K562 (cell line): ENCODE measurements around the gene LSM4. TPM values are rescaled to one million over a fixed set of nuclear protein-coding genes. Genes with fewer than 3 reads are reported as not detected.

Experiments
- ATF3 ChIP-seq, 2 experiments: fragments of 450-650 bp in 1 of 2; sonication (generic) in 1 of 2; formaldehyde crosslinking in 1 of 2; IDR thresholded peaks in 1 of 2; conservative IDR thresholded peaks in 1 of 2; 2 replicates each; pipeline versions ENCODE4 v1.6.1 to v1.8.1; 2016 to 2023; ENCODE audit warnings: mild to moderate bottlenecking in 2 of 2, moderate library complexity in 2 of 2, inconsistent platforms in 1 of 2, missing genetic modification reagents in 1 of 2
- CREB3 ChIP-seq: fragments of 450-650 bp; conservative IDR thresholded peaks from 2 replicates; pipeline ENCODE4 v1.6.1; 2016; ENCODE audit warnings: missing genetic modification characterization, low read depth, mild to moderate bottlenecking, missing compliant biosample characterization, moderate library complexity
- EGR1 ChIP-seq: fragments of 450-650 bp; conservative IDR thresholded peaks from 2 replicates; pipeline ENCODE4 v1.6.1; 2017; ENCODE audit warnings: mild to moderate bottlenecking
- KHSRP ChIP-seq: fragments of 450-650 bp; IDR thresholded peaks from 2 replicates; pipeline ENCODE4 v1.6.1; 2017
- PCBP2 ChIP-seq: fragments of 200-400 bp; formaldehyde crosslinking; IDR thresholded peaks from 2 replicates; pipeline ENCODE4 v1.6.1; 2018; ENCODE audit warnings: low read length, low read depth, mild to moderate bottlenecking, moderate library complexity; ENCODE audit not compliant: poor library complexity, severe bottlenecking
- POLR2AphosphoS5 ChIP-seq: IDR thresholded peaks from 2 replicates; pipeline ENCODE4 v1.6.1; 2011; ENCODE audit warnings: mild to moderate bottlenecking, low read depth, low read length, moderate library complexity; ENCODE audit not compliant: control insufficient read depth, insufficient read depth
- RBM34 ChIP-seq: fragments of 200-400 bp; formaldehyde crosslinking; IDR thresholded peaks from 2 replicates; pipeline ENCODE4 v1.6.1; 2018; ENCODE audit warnings: low read length, borderline replicate concordance; ENCODE audit not compliant: insufficient read depth
- SPI1 ChIP-seq: IDR thresholded peaks from 2 replicates; pipeline ENCODE4 v1.6.1; 2011; ENCODE audit warnings: low read depth, low read length, control low read depth, borderline replicate concordance
- ZHX1 ChIP-seq: fragments of 150-350 bp; conservative IDR thresholded peaks from 2 replicates; pipeline ENCODE4 v1.6.1; 2014; ENCODE audit warnings: low read length
- ZNF175 ChIP-seq: fragments of 200-800 bp; sonication (Bioruptor generic); IDR thresholded peaks from 2 replicates; pipeline ENCODE4 v1.6.1; 2016; ENCODE audit warnings: low read depth, mild to moderate bottlenecking, missing genetic modification characterization, missing compliant biosample characterization
- ZNF668 ChIP-seq: fragments of 250-450 bp; sonication (Bioruptor Pico); IDR thresholded peaks from 2 replicates; pipeline ENCODE4 v1.8.0; 2022; ENCODE audit warnings: mild to moderate bottlenecking, inconsistent platforms
- polyA plus RNA-seq, 8 experiments: library from polyadenylated mRNA; depleted of rRNA in 4 of 8; stranded (reverse) in 5 of 8; unstranded in 3 of 8; fragments of >200 nt; fragmentation: Nextera tagmentation in 2 of 8; fragmentation: Illumina TruSeq in 1 of 8; extraction: Ambion mirVana in 2 of 8; extraction: Trizol in 1 of 8; gene quantifications; 2 replicates each; pipeline versions ENCODE4 v1.2.1 to v1.2.3, GENCODE V29; 2011 to 2014; ENCODE audit warnings: inconsistent platforms in 1 of 8, missing spikeins in 1 of 8
- total RNA-seq, 7 experiments: library from RNA; depleted of rRNA in 6 of 7; stranded (reverse); fragments of >200 nt in 6 of 7; fragmentation: Illumina TruSeq in 2 of 7; extraction: Trizol in 2 of 7; gene quantifications; 2 replicates each; pipeline versions ENCODE4 v1.2.1 to v1.2.3, GENCODE V29; 2011 to 2021; ENCODE audit warnings: low replicate concordance in 1 of 7
- TF ChIP-seq, protein P1 (sequence below): sonication (generic); formaldehyde crosslinking; IDR thresholded peaks from 2 replicates; pipeline ENCODE4 v1.8.0; 2022; ENCODE audit warnings: mild to moderate bottlenecking, missing genetic modification reagents
- TF ChIP-seq, protein P2 (sequence below), 2 experiments: fragments of 200-800 bp in 1 of 2; sonication (Bioruptor generic) in 1 of 2; sonication (generic) in 1 of 2; formaldehyde crosslinking in 1 of 2; IDR thresholded peaks in 1 of 2; conservative IDR thresholded peaks in 1 of 2; 2 replicates each; pipeline versions ENCODE4 v1.5.0 to v1.6.1; 2016 to 2020; ENCODE audit warnings: missing compliant biosample characterization in 1 of 2, missing genetic modification characterization in 1 of 2, missing genetic modification reagents in 1 of 2
- TF ChIP-seq, protein P3 (sequence below): fragments of 450-650 bp; formaldehyde crosslinking; IDR thresholded peaks from 2 replicates; pipeline ENCODE4 v1.4.0; 2020; ENCODE audit warnings: mild to moderate bottlenecking, mixed read lengths

LSM4 gene
- total and polyA plus RNA-seq, 9 of the 15 experiments (the other 6 are each of a cell fraction or from before 2014, with no cell fraction given): 11.9 to 763 (median 202) TPM

- TF ChIP-seq, protein P1, sequence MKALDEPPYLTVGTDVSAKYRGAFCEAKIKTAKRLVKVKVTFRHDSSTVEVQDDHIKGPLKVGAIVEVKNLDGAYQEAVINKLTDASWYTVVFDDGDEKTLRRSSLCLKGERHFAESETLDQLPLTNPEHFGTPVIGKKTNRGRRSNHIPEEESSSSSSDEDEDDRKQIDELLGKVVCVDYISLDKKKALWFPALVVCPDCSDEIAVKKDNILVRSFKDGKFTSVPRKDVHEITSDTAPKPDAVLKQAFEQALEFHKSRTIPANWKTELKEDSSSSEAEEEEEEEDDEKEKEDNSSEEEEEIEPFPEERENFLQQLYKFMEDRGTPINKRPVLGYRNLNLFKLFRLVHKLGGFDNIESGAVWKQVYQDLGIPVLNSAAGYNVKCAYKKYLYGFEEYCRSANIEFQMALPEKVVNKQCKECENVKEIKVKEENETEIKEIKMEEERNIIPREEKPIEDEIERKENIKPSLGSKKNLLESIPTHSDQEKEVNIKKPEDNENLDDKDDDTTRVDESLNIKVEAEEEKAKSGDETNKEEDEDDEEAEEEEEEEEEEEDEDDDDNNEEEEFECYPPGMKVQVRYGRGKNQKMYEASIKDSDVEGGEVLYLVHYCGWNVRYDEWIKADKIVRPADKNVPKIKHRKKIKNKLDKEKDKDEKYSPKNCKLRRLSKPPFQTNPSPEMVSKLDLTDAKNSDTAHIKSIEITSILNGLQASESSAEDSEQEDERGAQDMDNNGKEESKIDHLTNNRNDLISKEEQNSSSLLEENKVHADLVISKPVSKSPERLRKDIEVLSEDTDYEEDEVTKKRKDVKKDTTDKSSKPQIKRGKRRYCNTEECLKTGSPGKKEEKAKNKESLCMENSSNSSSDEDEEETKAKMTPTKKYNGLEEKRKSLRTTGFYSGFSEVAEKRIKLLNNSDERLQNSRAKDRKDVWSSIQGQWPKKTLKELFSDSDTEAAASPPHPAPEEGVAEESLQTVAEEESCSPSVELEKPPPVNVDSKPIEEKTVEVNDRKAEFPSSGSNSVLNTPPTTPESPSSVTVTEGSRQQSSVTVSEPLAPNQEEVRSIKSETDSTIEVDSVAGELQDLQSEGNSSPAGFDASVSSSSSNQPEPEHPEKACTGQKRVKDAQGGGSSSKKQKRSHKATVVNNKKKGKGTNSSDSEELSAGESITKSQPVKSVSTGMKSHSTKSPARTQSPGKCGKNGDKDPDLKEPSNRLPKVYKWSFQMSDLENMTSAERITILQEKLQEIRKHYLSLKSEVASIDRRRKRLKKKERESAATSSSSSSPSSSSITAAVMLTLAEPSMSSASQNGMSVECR (CRISPR knock-in tag): no peak
- TF ChIP-seq, protein P2, sequence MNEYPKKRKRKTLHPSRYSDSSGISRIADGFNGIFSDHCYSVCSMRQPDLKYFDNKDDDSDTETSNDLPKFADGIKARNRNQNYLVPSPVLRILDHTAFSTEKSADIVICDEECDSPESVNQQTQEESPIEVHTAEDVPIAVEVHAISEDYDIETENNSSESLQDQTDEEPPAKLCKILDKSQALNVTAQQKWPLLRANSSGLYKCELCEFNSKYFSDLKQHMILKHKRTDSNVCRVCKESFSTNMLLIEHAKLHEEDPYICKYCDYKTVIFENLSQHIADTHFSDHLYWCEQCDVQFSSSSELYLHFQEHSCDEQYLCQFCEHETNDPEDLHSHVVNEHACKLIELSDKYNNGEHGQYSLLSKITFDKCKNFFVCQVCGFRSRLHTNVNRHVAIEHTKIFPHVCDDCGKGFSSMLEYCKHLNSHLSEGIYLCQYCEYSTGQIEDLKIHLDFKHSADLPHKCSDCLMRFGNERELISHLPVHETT (CRISPR knock-in tag; conservative IDR thresholded peaks at IDR 0.05 in 1 of 2, IDR thresholded peaks at IDR 0.05 in 1 of 2): no peak
- TF ChIP-seq CREB3 (tag) (no peak), ZHX1 (no peak), KHSRP (no peak), EGR1 (no peak), RBM34 (no peak), ZNF175 (CRISPR knock-in tag) (peak; percentile 68; the same call in 1 of the 2 replicates), ZNF668 (CRISPR knock-in tag) (no peak), PCBP2 (no peak), ATF3 (IDR thresholded peaks at IDR 0.05) (peak; percentile 79), ATF3 (CRISPR knock-in tag; conservative IDR thresholded peaks at IDR 0.05) (no peak), POLR2AphosphoS5 (no peak), SPI1 (no peak)
- TF ChIP-seq, protein P3, sequence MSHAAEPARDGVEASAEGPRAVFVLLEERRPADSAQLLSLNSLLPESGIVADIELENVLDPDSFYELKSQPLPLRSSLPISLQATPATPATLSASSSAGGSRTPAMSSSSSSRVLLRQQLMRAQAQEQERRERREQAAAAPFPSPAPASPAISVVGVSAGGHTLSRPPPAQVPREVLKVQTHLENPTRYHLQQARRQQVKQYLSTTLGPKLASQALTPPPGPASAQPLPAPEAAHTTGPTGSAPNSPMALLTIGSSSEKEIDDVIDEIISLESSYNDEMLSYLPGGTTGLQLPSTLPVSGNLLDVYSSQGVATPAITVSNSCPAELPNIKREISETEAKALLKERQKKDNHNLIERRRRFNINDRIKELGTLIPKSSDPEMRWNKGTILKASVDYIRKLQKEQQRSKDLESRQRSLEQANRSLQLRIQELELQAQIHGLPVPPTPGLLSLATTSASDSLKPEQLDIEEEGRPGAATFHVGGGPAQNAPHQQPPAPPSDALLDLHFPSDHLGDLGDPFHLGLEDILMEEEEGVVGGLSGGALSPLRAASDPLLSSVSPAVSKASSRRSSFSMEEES: no peak
Observed at GRCh38 chr19:18262917-18263316, 60.0 kb downstream of the LSM4 start (continued).
